Esophagus muscularis mucosa (tissue), 4 donors: ENCODE data around the gene ZNF45. TPM values are rescaled to one million over a fixed set of nuclear protein-coding genes. Genes with fewer than 3 reads are reported as not detected.
"Not testable (repeated sequence)": the region's sequence is repeated elsewhere in the genome, so short reads cannot be mapped to it uniquely, and the experiment has no call there.

Experiments used
- DNase-seq: peaks from one replicate; pipeline ENCODE4 v3.0.0-alpha.2; 2017; ENCODE audit errors: extremely low spot score
- H3K27ac ChIP-seq, 4 donors: fragments of 200-600 bp; sonication (generic); replicated peaks in 1 of 4; 1 replicate in 3 of 4; 2 replicates in 1 of 4; pipeline ENCODE4 v1.5.1; 2016 to 2019; ENCODE audit warnings: mild to moderate bottlenecking in 1 of 4
- H3K27me3 ChIP-seq, 4 donors: fragments of 200-600 bp; sonication (generic); one replicate each; pipeline versions ENCODE4 v1.5.1 to v1.6.0; 2016 to 2019
- H3K36me3 ChIP-seq, 4 donors: fragments of 200-600 bp; sonication (generic); one replicate each; pipeline ENCODE4 v1.5.1; 2016 to 2019
- H3K4me1 ChIP-seq, 4 donors: fragments of 200-600 bp; sonication (generic); one replicate each; pipeline ENCODE4 v1.5.1; 2016 to 2019
- H3K4me3 ChIP-seq, 4 donors: fragments of 200-600 bp; sonication (generic); 1 replicate in 2 of 4; 2 replicates in 2 of 4; pipeline ENCODE4 v1.5.1; 2016 to 2019; ENCODE audit warnings: mild to moderate bottlenecking in 4 of 4, moderate library complexity in 1 of 4
- H3K9me3 ChIP-seq, 4 donors: fragments of 200-600 bp; sonication (generic); 1 replicate in 3 of 4; 2 replicates in 1 of 4; pipeline ENCODE4 v1.5.1; 2016 to 2019
- CTCF ChIP-seq, 3 experiments: fragments of 200-600 bp in 2 of 3; fragments of 450-650 bp in 1 of 3; sonication (generic) in 2 of 3; IDR thresholded peaks; one replicate each; pipeline ENCODE4 v1.5.1; 2017 to 2019; ENCODE audit warnings: antibody characterized with exemption in 3 of 3, mild to moderate bottlenecking in 2 of 3, moderate library complexity in 1 of 3
- EP300 ChIP-seq: sonication (generic); formaldehyde crosslinking; IDR thresholded peaks from one replicate; pipeline ENCODE4 v1.6.1; 2017; ENCODE audit warnings: antibody characterized with exemption
- POLR2A ChIP-seq: fragments of 450-650 bp; IDR thresholded peaks from one replicate; pipeline ENCODE4 v1.6.1; 2017; ENCODE audit warnings: antibody characterized with exemption, moderate library complexity, mild to moderate bottlenecking, low read depth
- POLR2AphosphoS5 ChIP-seq, 2 donors: sonication (generic); formaldehyde crosslinking; IDR thresholded peaks; one replicate each; pipeline ENCODE4 v1.6.1; 2017; ENCODE audit warnings: antibody characterized with exemption in 2 of 2
- WGBS: methylation state at CpG from one replicate; pipeline ENCODE4 v1.1.5; 2018; 5-methylcytosine and 5-hydroxymethylcytosine counted together
- intact Hi-C: fragments of 100-400 bp; cut with DNase I; formaldehyde crosslinking; loops from one replicate; pipeline ENCODE4 v1.15.1; 2023
- total RNA-seq, 4 donors: library from RNA; depleted of rRNA; stranded (reverse); fragments of >200 nt; gene quantifications; one replicate each; pipeline versions ENCODE4 v1.1.0 to v1.2.1, GENCODE V29; 2016

ZNF45 gene
- total RNA-seq, 4 donors from 2014 or later, result 10.1 to 13.1 (median 12.5) TPM

DNA sequence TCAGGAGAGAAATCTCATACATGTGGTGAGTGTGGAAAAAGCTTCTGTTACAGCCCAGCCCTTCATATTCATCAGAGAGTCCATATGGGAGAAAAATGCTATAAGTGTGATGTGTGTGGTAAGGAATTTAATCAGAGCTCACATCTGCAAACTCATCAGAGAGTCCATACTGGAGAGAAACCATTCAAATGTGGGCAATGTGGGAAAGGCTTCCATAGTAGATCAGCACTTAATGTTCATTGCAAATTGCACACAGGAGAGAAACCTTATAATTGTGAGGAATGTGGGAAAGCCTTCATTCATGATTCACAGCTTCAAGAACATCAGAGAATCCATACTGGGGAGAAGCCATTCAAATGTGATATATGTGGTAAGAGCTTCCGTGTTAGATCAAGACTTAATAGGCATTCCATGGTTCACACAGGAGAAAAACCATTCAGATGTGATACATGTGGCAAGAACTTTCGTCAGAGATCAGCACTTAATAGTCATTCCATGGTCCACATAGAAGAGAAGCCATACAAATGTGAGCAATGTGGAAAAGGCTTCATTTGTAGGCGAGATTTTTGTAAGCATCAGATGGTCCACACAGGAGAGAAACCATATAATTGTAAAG lies 31.1 kb upstream of the ZNF45 start:
- 98% methylated on average over 3 of the region's 3 CpGs for WGBS
- peaks cover 28 to 100% (median 100%) of the 10 kb centered on the region in 4 donors for H3K9me3 ChIP-seq
- H3K27ac ChIP-seq, result no peak overlapping the region
- intact Hi-C loops, result no loop called here
- no peaks in the 10 kb centered on the region for H3K27me3 ChIP-seq
- H3K36me3 ChIP-seq, result peaks cover 64 to 86% (median 80%) of the 10 kb centered on the region in 4 donors
- no peak for DNase-seq
- TF ChIP-seq EP300 (no peak), CTCF (IDR thresholded peaks at IDR 0.05) (no peak)
- H3K4me1 ChIP-seq, result no peaks in the 10 kb centered on the region
- H3K4me3 ChIP-seq, result no peak overlapping the region

GRCh38 chr19:43960411-43960810 lies 25.3 kb upstream of the ZNF45 start:
- peaks cover 16 to 100% (median 96%) of the 10 kb centered on the region in 4 donors for H3K9me3 ChIP-seq
- H3K27ac ChIP-seq, result no peak overlapping the region
- peaks cover 35 to 63% (median 38%) of the 10 kb centered on the region in 4 donors for H3K36me3 ChIP-seq
- DNase-seq, result no peak
- H3K27me3 ChIP-seq, result no peaks in the 10 kb centered on the region
- no peaks in the 10 kb centered on the region for H3K4me1 ChIP-seq
- TF ChIP-seq EP300 (no peak), POLR2A (no peak), CTCF (IDR thresholded peaks at IDR 0.05) (no peak), POLR2AphosphoS5 (IDR thresholded peaks at IDR 0.05) (no peak)
- no peak overlapping the region for H3K4me3 ChIP-seq
- intact Hi-C loops, result no loop called here
- 61% methylated on average over 3 of the region's 4 CpGs for WGBS

DNA sequence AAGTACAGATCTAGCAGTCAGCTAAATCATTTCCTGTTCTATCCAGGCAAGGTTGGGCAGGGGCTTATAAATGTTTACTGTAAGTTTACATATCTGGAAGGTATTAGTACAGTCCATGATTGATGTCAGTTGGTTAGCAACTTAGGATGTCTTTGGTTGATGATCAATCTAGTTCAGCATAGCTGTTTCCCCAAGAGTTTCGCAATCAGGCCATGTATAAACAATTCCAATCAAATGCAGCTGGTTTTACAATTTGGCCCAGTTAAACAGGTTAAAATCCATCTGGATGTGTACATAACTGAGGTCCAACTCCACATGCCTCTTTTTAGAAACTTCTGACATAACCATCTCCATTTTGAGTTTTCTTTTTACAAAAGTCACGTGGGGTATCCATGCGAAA lies 22.8 kb upstream of the ZNF45 start:
- intact Hi-C loops, result no loop called here
- no peak for DNase-seq
- Histone ChIP-seq H3K9me3 (peaks cover 11 to 90% (median 83%) of the 10 kb centered on the region in 4 donors), H3K27ac (no peak overlapping the region), H3K4me1 (no peaks in the 10 kb centered on the region), H3K36me3 (peaks cover 12 to 50% (median 17%) of the 10 kb centered on the region in 4 donors), H3K4me3 (no peak overlapping the region), H3K27me3 (no peaks in the 10 kb centered on the region)
- TF ChIP-seq POLR2A, result no peak
- no peak for TF ChIP-seq CTCF (IDR thresholded peaks at IDR 0.05)
- TF ChIP-seq POLR2AphosphoS5 (IDR thresholded peaks at IDR 0.05), result no peak
- no peak for TF ChIP-seq EP300
- WGBS, result 94% methylated on average over 3 of the region's 3 CpGs

- Histone ChIP-seq H3K27ac (no peak overlapping the region), H3K4me1 (peaks cover 0 to 7% (median 0%) of the 10 kb centered on the region in 4 donors), H3K36me3 (peaks cover 6 to 42% (median 9%) of the 10 kb centered on the region in 4 donors), H3K27me3 (no peaks in the 10 kb centered on the region), H3K4me3 (no peak overlapping the region), H3K9me3 (peaks cover 8 to 80% (median 72%) of the 10 kb centered on the region in 4 donors)
- TF ChIP-seq POLR2A, result no peak
- intact Hi-C loops, result no loop called here
- 93% methylated on average over 3 of the region's 3 CpGs for WGBS
- no peak for DNase-seq
Measured at GRCh38 chr19:43956827-43957226, 21.7 kb upstream of the ZNF45 start.

DNA sequence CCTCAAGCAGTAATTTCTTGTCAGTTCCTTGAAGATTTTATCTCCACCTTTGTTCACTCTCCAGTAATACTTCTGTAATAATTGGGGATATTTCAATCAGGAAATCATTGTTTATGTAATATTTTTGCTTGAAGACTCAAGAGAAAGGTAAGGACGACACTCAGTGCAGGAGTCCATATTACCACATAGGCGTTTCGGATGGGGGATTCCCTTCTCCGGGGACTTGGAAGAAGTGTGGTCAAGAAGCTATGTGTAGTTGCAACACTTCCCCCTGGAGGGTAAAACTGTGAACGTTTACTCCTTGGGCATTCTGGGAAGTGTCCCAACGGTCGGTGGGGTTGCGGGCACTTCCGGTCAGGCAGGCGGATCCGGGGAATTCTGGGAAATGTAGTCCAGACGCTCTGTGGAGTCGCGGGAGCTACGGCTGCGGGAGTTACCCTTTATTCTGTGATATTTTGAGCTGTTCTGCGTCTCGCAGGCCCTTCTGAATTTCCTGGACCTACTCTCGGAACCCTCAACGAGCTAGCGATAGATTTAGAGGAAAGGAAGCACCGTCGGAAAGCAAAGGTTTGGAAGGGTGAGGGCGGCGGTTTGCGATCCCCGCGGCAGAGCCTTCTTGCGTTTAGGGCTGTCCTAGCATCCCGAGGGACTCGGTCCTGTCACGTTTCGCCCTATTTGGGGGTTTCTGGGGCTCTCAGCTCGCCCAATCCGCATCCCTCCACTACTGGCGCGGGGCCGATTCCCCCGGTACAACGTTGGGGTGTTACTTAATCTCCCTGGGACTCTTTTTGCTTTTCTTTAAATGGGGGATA lies 16.0 kb upstream of the ZNF45 start, which contains the start of gene ZNF221:
Gene ZNF221 (plus strand): TSS at position 395 of the 812 bp plus-strand sequence. CDS start 11,499 bp downstream, outside the sequence.
- Histone ChIP-seq H3K4me1 (peaks cover 0 to 7% (median 1%) of the 10 kb centered on the region in 4 donors), H3K36me3 (peaks cover 0 to 14% (median 7%) of the 10 kb centered on the region in 4 donors), H3K4me3 (peak within 1 kb of the TSS; percentile 63 to 74 (median 72)), H3K27ac (peak within 1 kb of the TSS; percentile 73 to 86 (median 80)), H3K27me3 (peaks cover 0 to 4% (median 0%) of the 10 kb centered on the region in 4 donors), H3K9me3 (peaks cover 0 to 42% (median 29%) of the 10 kb centered on the region in 4 donors)
- peak; percentile 95 for DNase-seq
- intact Hi-C loops, result loop anchor here (5.0 kb wide), 1 partner anchor 124 kb away; the partner anchor contains the start of gene ZNF283
- 1% methylated on average over 40 of the region's 40 CpGs for WGBS
- TF ChIP-seq CTCF (IDR thresholded peaks at IDR 0.05), result peak; percentile 37 to 58 (median 57)
- peak; percentile 81 to 93 for TF ChIP-seq POLR2AphosphoS5 (IDR thresholded peaks at IDR 0.05)
- TF ChIP-seq POLR2A, result no peak

GRCh38 chr19:43949803-43950202 lies 14.7 kb upstream of the ZNF45 start:
- H3K27ac ChIP-seq, H3K4me3 ChIP-seq, DNase-seq, H3K36me3 ChIP-seq, H3K27me3 ChIP-seq, H3K4me1 ChIP-seq: not testable (repeated sequence)
- intact Hi-C loops, result loop anchor here (5.0 kb wide), 1 partner anchor 123 kb away; the partner anchor contains the start of gene ZNF283
- H3K9me3 ChIP-seq, result peaks cover 0 to 31% (median 23%) of the 10 kb centered on the region in 4 donors
- WGBS, result 91% methylated on average over 2 of the region's 2 CpGs

DNA sequence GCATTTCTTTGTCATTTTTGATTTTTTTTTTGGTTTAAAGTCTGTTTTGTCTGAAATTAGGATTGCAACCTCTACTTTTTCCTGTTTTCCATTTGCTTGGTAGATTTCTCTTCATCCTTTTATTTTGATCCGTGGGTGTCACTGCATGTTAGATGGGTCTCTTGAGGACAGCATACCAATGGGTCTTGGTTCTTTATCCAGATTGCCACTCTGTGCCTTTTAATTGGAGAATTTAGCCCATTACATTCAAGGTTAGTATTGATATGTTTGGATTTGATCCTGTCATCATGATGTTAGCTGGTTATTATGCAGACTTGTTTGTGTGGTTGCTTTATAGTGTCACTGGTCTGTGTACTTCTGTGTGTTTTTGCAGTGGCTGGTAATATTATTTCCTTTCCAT lies 12.3 kb upstream of the ZNF45 start:
- WGBS, result 0% methylated on average over 1 of the region's 1 CpG
- intact Hi-C loops, result not testable (repeated sequence)
- H3K9me3 ChIP-seq, result peaks cover 0 to 22% (median 13%) of the 10 kb centered on the region in 4 donors

More for the DNA sequence above, 12.3 kb upstream of the ZNF45 start:
- not testable (repeated sequence) for H3K27ac ChIP-seq, H3K27me3 ChIP-seq, H3K4me3 ChIP-seq, DNase-seq, H3K36me3 ChIP-seq, H3K4me1 ChIP-seq
